Measurements from ENCODE around the gene P2RY8. TPM values are rescaled to one million over a fixed set of nuclear protein-coding genes. Genes with fewer than 3 reads are reported as not detected.

The P2RY8 gene
- total and polyA plus RNA-seq, 2 of the 4 experiments (the other 2 are of a cell fraction): not detected

DNA sequence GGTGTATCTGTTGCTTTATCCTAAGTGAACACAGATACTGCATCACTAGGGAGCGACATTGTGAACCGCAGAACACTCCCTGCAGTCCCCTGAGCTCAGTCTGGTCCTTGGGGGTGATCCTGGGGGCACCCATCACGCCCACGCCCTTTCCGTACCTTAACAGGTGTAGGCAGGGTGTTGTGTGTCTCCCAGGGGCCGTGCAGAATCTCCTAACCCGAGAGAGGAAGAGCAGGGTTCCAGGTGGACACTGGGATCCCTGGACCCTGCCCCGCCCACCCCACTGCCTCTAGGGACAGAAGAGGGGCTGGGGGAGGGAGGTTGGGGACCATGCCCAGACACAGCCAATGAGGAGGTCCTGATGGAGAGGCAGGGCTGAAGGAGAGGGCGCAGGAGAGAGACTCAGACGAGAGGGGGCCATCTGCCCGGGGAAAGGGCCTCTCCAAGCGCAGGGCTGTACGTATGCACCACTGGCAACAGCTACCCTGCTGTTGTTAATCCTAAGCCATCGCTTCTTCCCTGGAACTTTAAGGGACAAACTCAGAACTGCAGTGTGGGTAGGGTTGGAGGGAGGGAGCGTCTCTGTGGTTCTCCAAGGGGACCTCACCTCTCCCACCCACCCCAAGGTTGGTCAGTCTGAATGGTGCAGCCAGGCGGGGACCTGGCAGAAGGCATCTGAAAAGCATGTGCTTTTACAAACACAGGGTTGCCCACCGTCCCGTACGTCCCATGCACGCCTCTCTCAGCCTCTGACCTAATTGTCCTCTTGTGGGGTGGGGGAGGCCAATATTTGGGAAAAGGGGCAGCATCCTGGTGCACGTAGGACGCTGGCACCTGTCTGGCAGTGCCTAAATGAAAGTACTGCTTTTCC is 2.5 kb downstream of the P2RY8 start (continued):
- TF ChIP-seq, protein P1, sequence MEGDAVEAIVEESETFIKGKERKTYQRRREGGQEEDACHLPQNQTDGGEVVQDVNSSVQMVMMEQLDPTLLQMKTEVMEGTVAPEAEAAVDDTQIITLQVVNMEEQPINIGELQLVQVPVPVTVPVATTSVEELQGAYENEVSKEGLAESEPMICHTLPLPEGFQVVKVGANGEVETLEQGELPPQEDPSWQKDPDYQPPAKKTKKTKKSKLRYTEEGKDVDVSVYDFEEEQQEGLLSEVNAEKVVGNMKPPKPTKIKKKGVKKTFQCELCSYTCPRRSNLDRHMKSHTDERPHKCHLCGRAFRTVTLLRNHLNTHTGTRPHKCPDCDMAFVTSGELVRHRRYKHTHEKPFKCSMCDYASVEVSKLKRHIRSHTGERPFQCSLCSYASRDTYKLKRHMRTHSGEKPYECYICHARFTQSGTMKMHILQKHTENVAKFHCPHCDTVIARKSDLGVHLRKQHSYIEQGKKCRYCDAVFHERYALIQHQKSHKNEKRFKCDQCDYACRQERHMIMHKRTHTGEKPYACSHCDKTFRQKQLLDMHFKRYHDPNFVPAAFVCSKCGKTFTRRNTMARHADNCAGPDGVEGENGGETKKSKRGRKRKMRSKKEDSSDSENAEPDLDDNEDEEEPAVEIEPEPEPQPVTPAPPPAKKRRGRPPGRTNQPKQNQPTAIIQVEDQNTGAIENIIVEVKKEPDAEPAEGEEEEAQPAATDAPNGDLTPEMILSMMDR (conservative IDR thresholded peaks at IDR 0.05; ENCODE audit: low read depth, low read length): no peak

- H3K27ac ChIP-seq (ENCODE audit: insufficient read depth, low read length): no peak overlapping the region
- H3K27me3 ChIP-seq (ENCODE audit: control insufficient read depth, insufficient read depth, low read length): no peaks in the 10 kb centered on the region
- no peak overlapping the region for H4K8ac ChIP-seq (ENCODE audit: low read depth in 2 of 2, low read length in 2 of 2)
- no peak overlapping the region for H2AK5ac ChIP-seq (ENCODE audit: low read depth, low read length)
- H3K9me1 ChIP-seq (ENCODE audit: insufficient read depth, low read length): no peaks in the 10 kb centered on the region
- H2AK9ac ChIP-seq (replicated peaks; ENCODE audit: low read depth, low read length, poor library complexity): no peak overlapping the region
- no peak for DNase-seq
- TF ChIP-seq MAFK (IDR thresholded peaks at IDR 0.05; ENCODE audit: low read depth, low read length) (no peak), FOS (IDR thresholded peaks at IDR 0.05; ENCODE audit: low read depth, low read length) (no peak), BHLHE40 (IDR thresholded peaks at IDR 0.05; ENCODE audit: low read depth, low read length) (no peak), RCOR1 (IDR thresholded peaks at IDR 0.05; ENCODE audit: insufficient replicate concordance, low read length) (no peak), NFE2L2 (IDR thresholded peaks at IDR 0.05; ENCODE audit: low read depth, low read length) (no peak), SMC3 (IDR thresholded peaks at IDR 0.05; ENCODE audit: low read depth, low read length) (no peak), RFX5 (IDR thresholded peaks at IDR 0.05; ENCODE audit: low read depth, low read length) (no peak), RAD21 (IDR thresholded peaks at IDR 0.05; ENCODE audit: low read length) (no peak), CHD1 (IDR thresholded peaks at IDR 0.05; ENCODE audit: low read depth, low read length) (no peak)
- TF ChIP-seq, protein P2, sequence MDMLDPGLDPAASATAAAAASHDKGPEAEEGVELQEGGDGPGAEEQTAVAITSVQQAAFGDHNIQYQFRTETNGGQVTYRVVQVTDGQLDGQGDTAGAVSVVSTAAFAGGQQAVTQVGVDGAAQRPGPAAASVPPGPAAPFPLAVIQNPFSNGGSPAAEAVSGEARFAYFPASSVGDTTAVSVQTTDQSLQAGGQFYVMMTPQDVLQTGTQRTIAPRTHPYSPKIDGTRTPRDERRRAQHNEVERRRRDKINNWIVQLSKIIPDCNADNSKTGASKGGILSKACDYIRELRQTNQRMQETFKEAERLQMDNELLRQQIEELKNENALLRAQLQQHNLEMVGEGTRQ (IDR thresholded peaks at IDR 0.05; ENCODE audit: low read depth, low read length): no peak
- ChIA-PET POLR2A (ENCODE audit: unreplicated experiment) (no interaction called here), CTCF (no interaction called here)
- H2BK120ac ChIP-seq (ENCODE audit: low read depth, low read length): no peak overlapping the region
- no peak overlapping the region for H3K4ac ChIP-seq (ENCODE audit: low read depth, low read length)
- H2AFZ ChIP-seq (replicated peaks; ENCODE audit: low read length, poor library complexity): no peak overlapping the region
- no TSS peak for BruUV-seq (replicated peaks)
- no peak overlapping the region for H3K9ac ChIP-seq (ENCODE audit: low read depth, low read length)
- H3K9me3 ChIP-seq (ENCODE audit: control insufficient read depth, insufficient read depth, low read length): peaks cover 17% of the 10 kb centered on the region
- no peak overlapping the region for H3K4me2 ChIP-seq (ENCODE audit: low read depth, low read length)
- H4K5ac ChIP-seq (ENCODE audit: low read depth, low read length): no peak overlapping the region
- H3K18ac ChIP-seq (ENCODE audit: low read depth, low read length): no peak overlapping the region
- H3K23ac ChIP-seq (ENCODE audit: low read depth, low read length): no peak overlapping the region
- no peak overlapping the region for H3K56ac ChIP-seq (ENCODE audit: extremely low read depth, insufficient read depth, low read length)
- intact Hi-C loops (cut with micrococcal nuclease) (no loop called here), in situ Hi-C loops (cut with MboI; ENCODE audit: low sequenced_read_pairs) (no loop called here), dilution Hi-C loops (cut with HindIII; ENCODE audit: low sequenced_read_pairs, unreplicated experiment) (no loop called here)
- no peaks in the 10 kb centered on the region for H4K20me1 ChIP-seq (ENCODE audit: insufficient read depth, low read length)
- H3K4me3 ChIP-seq (ENCODE audit: insufficient read depth, low read depth, low read length): no peak overlapping the region
- H3K4me1 ChIP-seq (ENCODE audit: control insufficient read depth, insufficient read depth, low read length): no peaks in the 10 kb centered on the region
- no peak overlapping the region for H2BK15ac ChIP-seq (ENCODE audit: low read depth, low read length)
- H4K91ac ChIP-seq (ENCODE audit: insufficient read depth, low read depth, low read length): no peak overlapping the region
- no peaks in the 10 kb centered on the region for H3K79me1 ChIP-seq (ENCODE audit: low read depth in 1 of 2, low read length in 2 of 2)
- H2BK20ac ChIP-seq (ENCODE audit: low read depth, low read length): no peak overlapping the region
- no peak overlapping the region for H2BK5ac ChIP-seq (ENCODE audit: low read depth, low read length, poor library complexity, severe bottlenecking)
- WGBS, 2 experiments (ENCODE audit: extremely low coverage in 2 of 2, insufficient read length in 1 of 2): no CpG with 5 or more reads among the region's 4 CpGs
- no peaks in the 10 kb centered on the region for H3K36me3 ChIP-seq (ENCODE audit: control insufficient read depth, insufficient read depth, low read length)
- no peak for ATAC-seq (ENCODE audit: low read depth)
- H3K14ac ChIP-seq (replicated peaks; ENCODE audit: low read depth, low read length): no peak overlapping the region
Observed at GRCh38 chrX:1533058-1533457, 3.9 kb downstream of the P2RY8 start.
